DND-41 (cell line): ENCODE data around the gene MB.

Experiments
- ATAC-seq: fragments of 200-7000 bp; cut with Tn5 transposase; 3 replicates; pipeline ENCODE4 v1.9.1; 2021; ENCODE audit warnings: low read depth; ENCODE audit not compliant: insufficient read depth
- DNase-seq: peaks from one replicate; pipeline ENCODE4 v3.0.0-alpha.2; 2020
- H2AFZ ChIP-seq: 2 replicates; pipeline ENCODE4 v1.6.0; 2012; ENCODE audit warnings: low read depth, low read length
- H3K27ac ChIP-seq: 2 replicates; pipeline ENCODE4 v1.5.1; 2012; ENCODE audit warnings: low read length, inconsistent platforms
- H3K27me3 ChIP-seq: fragments of 200-600 bp; sonication (generic); 2 replicates; pipeline ENCODE4 v1.6.0; 2012; ENCODE audit warnings: low read length, mild to moderate bottlenecking, inconsistent platforms; ENCODE audit not compliant: insufficient read depth, poor library complexity
- H3K36me3 ChIP-seq: 2 replicates; pipeline ENCODE4 v1.5.1; 2012; ENCODE audit warnings: low read length, inconsistent platforms; ENCODE audit not compliant: insufficient read depth
- H3K4me1 ChIP-seq: 2 replicates; pipeline ENCODE4 v1.5.1; 2012; ENCODE audit warnings: mild to moderate bottlenecking, low read length; ENCODE audit not compliant: insufficient read depth
- H3K4me2 ChIP-seq: 2 replicates; pipeline ENCODE4 v1.6.0; 2012; ENCODE audit warnings: mild to moderate bottlenecking, moderate library complexity, low read length, inconsistent platforms; ENCODE audit not compliant: insufficient read depth
- H3K4me3 ChIP-seq, 2 experiments: fragments of 200-600 bp in 1 of 2; shearing (Covaris generic) in 1 of 2; 2 replicates each; pipeline ENCODE4 v1.5.1; 2012 to 2016; ENCODE audit warnings: inconsistent platforms in 2 of 2, low read length in 2 of 2, mild to moderate bottlenecking in 2 of 2, low read depth in 1 of 2, moderate library complexity in 1 of 2
- H3K79me2 ChIP-seq: 2 replicates; pipeline ENCODE4 v1.6.0; 2012; ENCODE audit warnings: low read length, inconsistent platforms; ENCODE audit not compliant: insufficient read depth
- H3K9ac ChIP-seq: 2 replicates; pipeline ENCODE4 v1.6.0; 2012; ENCODE audit warnings: low read depth, mild to moderate bottlenecking, inconsistent platforms, low read length, moderate library complexity
- H3K9me3 ChIP-seq: 2 replicates; pipeline ENCODE4 v1.5.1; 2012; ENCODE audit warnings: low read length, moderate library complexity, mild to moderate bottlenecking, inconsistent platforms; ENCODE audit not compliant: insufficient read depth, severe bottlenecking
- H4K20me1 ChIP-seq: 2 replicates; pipeline ENCODE4 v1.6.0; 2012; ENCODE audit warnings: low read length; ENCODE audit not compliant: insufficient read depth
- EZH2 ChIP-seq: IDR thresholded peaks from 3 replicates; pipeline ENCODE4 v1.6.1; 2012; ENCODE audit warnings: borderline replicate concordance, low read depth, mild to moderate bottlenecking, moderate library complexity, low read length, inconsistent platforms; ENCODE audit not compliant: severe bottlenecking
- TF ChIP-seq, protein P1 (sequence below): IDR thresholded peaks from 2 replicates; pipeline ENCODE4 v1.5.1; 2012; ENCODE audit warnings: borderline replicate concordance, low read length, moderate library complexity, mild to moderate bottlenecking; ENCODE audit not compliant: poor library complexity, severe bottlenecking; ENCODE audit errors: extremely low read depth

MB gene

DNA sequence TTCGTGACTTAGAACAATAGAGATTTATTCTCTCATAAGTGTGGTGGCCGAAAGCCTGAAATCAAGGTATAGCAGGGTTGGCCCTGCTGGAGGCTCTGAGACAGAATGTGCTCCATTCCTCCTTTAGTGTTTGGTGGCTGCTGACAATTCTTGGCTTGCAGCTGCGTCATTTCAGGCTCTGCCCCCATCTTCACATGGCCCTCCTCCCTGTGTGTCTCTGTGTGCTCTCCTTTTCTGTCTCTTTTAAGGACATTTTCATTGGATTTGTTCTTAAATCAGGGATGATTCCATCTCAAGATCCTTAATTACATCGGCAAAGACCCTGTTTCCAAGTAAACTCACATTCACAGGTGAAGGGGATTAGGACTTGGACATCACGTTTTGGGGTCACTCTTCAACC lies 20.9 kb upstream of the MB start:
- Histone ChIP-seq H3K9me3 (no peaks in the 10 kb centered on the region), H3K79me2 (no peaks in the 10 kb centered on the region), H3K4me1 (no peaks in the 10 kb centered on the region), H3K27me3 (peaks cover 3% of the 10 kb centered on the region), H4K20me1 (no peaks in the 10 kb centered on the region), H3K9ac (no peak overlapping the region), H3K27ac (no peak overlapping the region), H3K36me3 (no peaks in the 10 kb centered on the region), H3K4me2 (no peak overlapping the region), H3K4me3 (no peak overlapping the region), H2AFZ (no peak overlapping the region)
- ATAC-seq (no peak), DNase-seq (no peak)
- TF ChIP-seq EZH2, result no peak
- TF ChIP-seq, protein P1, sequence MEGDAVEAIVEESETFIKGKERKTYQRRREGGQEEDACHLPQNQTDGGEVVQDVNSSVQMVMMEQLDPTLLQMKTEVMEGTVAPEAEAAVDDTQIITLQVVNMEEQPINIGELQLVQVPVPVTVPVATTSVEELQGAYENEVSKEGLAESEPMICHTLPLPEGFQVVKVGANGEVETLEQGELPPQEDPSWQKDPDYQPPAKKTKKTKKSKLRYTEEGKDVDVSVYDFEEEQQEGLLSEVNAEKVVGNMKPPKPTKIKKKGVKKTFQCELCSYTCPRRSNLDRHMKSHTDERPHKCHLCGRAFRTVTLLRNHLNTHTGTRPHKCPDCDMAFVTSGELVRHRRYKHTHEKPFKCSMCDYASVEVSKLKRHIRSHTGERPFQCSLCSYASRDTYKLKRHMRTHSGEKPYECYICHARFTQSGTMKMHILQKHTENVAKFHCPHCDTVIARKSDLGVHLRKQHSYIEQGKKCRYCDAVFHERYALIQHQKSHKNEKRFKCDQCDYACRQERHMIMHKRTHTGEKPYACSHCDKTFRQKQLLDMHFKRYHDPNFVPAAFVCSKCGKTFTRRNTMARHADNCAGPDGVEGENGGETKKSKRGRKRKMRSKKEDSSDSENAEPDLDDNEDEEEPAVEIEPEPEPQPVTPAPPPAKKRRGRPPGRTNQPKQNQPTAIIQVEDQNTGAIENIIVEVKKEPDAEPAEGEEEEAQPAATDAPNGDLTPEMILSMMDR, result no peak

DNA sequence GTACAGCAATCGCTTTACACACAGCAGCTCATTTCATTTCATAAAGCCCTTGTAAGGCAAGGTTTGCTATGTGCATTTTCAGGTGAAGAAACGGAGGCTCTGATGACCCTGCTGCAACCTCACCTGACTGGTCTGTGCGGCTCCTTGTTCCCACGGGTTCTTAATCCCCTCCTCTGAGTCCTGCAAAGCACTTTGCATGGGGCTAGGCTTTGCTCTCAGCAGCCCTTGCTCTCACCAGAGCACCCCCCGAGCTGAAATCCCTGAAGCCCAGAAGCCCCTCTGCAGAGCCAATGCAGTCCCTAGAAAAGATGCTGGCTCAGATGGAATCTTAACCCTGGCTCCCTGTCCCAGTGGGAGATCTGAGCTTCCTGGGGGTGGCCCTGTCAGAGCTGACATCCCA lies 20.1 kb upstream of the MB start:
- H2AFZ ChIP-seq, result no peak overlapping the region
- H3K4me1 ChIP-seq, result no peaks in the 10 kb centered on the region
- no peak overlapping the region for H3K9ac ChIP-seq
- H3K4me3 ChIP-seq, result no peak overlapping the region
- TF ChIP-seq, protein P1, result no peak
- no peak for TF ChIP-seq EZH2
- H3K79me2 ChIP-seq, result no peaks in the 10 kb centered on the region
- no peak overlapping the region for H3K4me2 ChIP-seq
- no peaks in the 10 kb centered on the region for H3K36me3 ChIP-seq
- no peak overlapping the region for H3K27ac ChIP-seq
- H4K20me1 ChIP-seq, result no peaks in the 10 kb centered on the region
- H3K9me3 ChIP-seq, result no peaks in the 10 kb centered on the region
- DNase-seq, result no peak
- ATAC-seq, result no peak
- peaks cover under 1% of the 10 kb centered on the region for H3K27me3 ChIP-seq

DNA sequence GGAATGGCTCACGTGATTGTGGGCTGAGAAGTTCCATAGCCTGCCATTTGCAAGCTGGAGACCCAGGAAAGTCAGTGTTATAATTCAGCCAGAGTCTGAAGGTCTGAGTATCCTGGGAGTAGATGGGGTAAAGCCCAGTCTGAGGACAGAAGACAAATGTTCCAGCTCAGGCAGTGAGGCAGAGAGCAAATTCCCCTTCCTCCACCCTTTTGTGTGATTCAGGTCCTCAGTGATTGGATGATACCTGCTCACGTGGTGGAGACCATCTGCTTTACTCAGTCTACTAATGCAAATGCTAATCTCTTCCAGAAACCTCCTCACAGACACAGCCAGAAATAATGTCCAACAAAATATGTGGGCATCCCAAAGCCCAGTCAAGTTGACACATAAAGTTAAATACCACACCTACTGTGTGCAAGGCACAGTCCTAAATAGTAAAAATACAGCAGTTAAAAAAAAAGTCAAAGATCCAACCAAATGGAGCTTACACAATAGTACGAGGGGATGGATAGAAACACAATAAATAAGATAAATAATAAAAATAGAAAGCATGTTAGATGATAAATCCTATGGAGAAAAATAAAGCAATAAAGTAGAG lies 17.9 kb upstream of the MB start:
- Histone ChIP-seq H2AFZ (no peak overlapping the region), H3K9ac (no peak overlapping the region), H3K4me2 (no peak overlapping the region), H3K9me3 (no peaks in the 10 kb centered on the region), H4K20me1 (no peaks in the 10 kb centered on the region), H3K79me2 (no peaks in the 10 kb centered on the region), H3K4me3 (no peak overlapping the region), H3K4me1 (no peaks in the 10 kb centered on the region), H3K36me3 (no peaks in the 10 kb centered on the region), H3K27me3 (no peaks in the 10 kb centered on the region), H3K27ac (no peak overlapping the region)
- no peak; the same call in 2 of the 3 replicates for ATAC-seq
- no peak for DNase-seq
- no peak for TF ChIP-seq EZH2
- TF ChIP-seq, protein P1, result no peak
